Common myeloid progenitor, CD34-positive (primary cell): ENCODE data around the gene TGM3.

Experiments used
- CTCF ChIA-PET: fragments of 350-600 bp; sonication (Branson Sonifier 250); formaldehyde crosslinking; loops from one replicate; lab custom pipeline; 2021; ENCODE audit warnings: antibody characterized with exemption; lab: Charles Lee
- POLR2A ChIA-PET: fragments of 350-600 bp; sonication (Branson Sonifier 250); formaldehyde crosslinking; loops from one replicate; lab custom pipeline; 2021; ENCODE audit warnings: antibody characterized with exemption; lab: Charles Lee
- DNase-seq, 3 donors: peaks; one replicate each; pipeline versions ENCODE4 v3.0.0 to v3.0.0-alpha.2; 2013
- H3K27ac ChIP-seq, 2 experiments: 1 replicate in 1 of 2; 2 replicates in 1 of 2; pipeline ENCODE4 v1.7.0; 2013; ENCODE audit warnings: inconsistent platforms in 2 of 2, low read length in 2 of 2, mild to moderate bottlenecking in 2 of 2, low read depth in 1 of 2, moderate library complexity in 1 of 2; ENCODE audit not compliant: severe bottlenecking in 2 of 2, insufficient read depth in 1 of 2, poor library complexity in 1 of 2
- H3K27me3 ChIP-seq, 5 experiments: replicated peaks in 2 of 5; 1 replicate in 3 of 5; 2 replicates in 2 of 5; pipeline versions ENCODE4 v1.6.1 to v1.7.0; 2013; ENCODE audit warnings: low read length in 4 of 5, mild to moderate bottlenecking in 2 of 5, moderate library complexity in 2 of 5, inconsistent platforms in 1 of 5; ENCODE audit not compliant: insufficient read depth in 5 of 5, control insufficient read depth in 4 of 5
- H3K36me3 ChIP-seq, 4 experiments: 1 replicate in 2 of 4; 2 replicates in 2 of 4; pipeline versions ENCODE4 v1.6.1 to v1.7.0; 2013; ENCODE audit warnings: low read length in 3 of 4, control low read depth in 1 of 4, mild to moderate bottlenecking in 1 of 4; ENCODE audit not compliant: control insufficient read depth in 4 of 4, insufficient read depth in 4 of 4
- H3K4me1 ChIP-seq, 4 experiments: 1 replicate in 3 of 4; 2 replicates in 1 of 4; pipeline versions ENCODE4 v1.6.1 to v1.7.1; 2013; ENCODE audit warnings: low read length in 3 of 4, mild to moderate bottlenecking in 3 of 4, control low read depth in 1 of 4, inconsistent platforms in 1 of 4, moderate library complexity in 1 of 4; ENCODE audit not compliant: control insufficient read depth in 4 of 4, insufficient read depth in 4 of 4; ENCODE audit errors: control extremely low read depth in 1 of 4
- H3K4me3 ChIP-seq, 7 experiments: 1 replicate in 4 of 7; 2 replicates in 3 of 7; pipeline versions ENCODE4 v1.5.1 to v1.7.0; 2013; ENCODE audit warnings: mild to moderate bottlenecking in 7 of 7, low read length in 6 of 7, moderate library complexity in 6 of 7, inconsistent platforms in 2 of 7, low read depth in 2 of 7, control low read depth in 1 of 7; ENCODE audit not compliant: insufficient read depth in 4 of 7, control insufficient read depth in 1 of 7; ENCODE audit errors: extremely low read depth in 1 of 7
- H3K9me3 ChIP-seq, 5 experiments: 1 replicate in 4 of 5; 2 replicates in 1 of 5; pipeline versions ENCODE4 v1.6.1 to v1.7.1; 2013; ENCODE audit warnings: low read length in 4 of 5, mild to moderate bottlenecking in 2 of 5, inconsistent platforms in 1 of 5, low read depth in 1 of 5, moderate library complexity in 1 of 5; ENCODE audit not compliant: control insufficient read depth in 4 of 5, insufficient read depth in 2 of 5; ENCODE audit errors: control extremely low read depth in 1 of 5
- WGBS: methylation state at CpG from one replicate; pipeline ENCODE4 v1.1.5; 2013; ENCODE audit not compliant: insufficient coverage; 5-methylcytosine and 5-hydroxymethylcytosine counted together

Gene TGM3

DNA sequence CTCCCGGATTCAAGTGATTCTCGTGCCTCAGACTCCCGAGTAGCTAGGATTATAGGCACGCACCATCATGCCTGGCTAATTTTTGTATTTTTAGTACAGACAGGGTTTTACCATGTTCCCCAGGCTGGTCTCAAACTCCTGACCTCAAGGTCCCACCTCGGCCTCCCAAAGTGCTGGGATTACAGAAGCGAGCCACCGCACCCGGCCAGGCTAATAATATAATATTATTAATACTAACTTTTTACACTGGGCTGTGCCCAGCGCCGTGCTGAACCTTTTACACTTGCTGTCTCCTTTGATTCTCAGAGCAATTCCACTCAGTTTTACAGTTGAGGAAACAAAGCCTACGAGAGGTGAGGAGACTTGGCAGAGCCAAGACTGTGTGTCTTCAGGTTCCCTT is 2.3 kb upstream of the TGM3 start:
- Histone ChIP-seq H3K4me1 (peaks cover 0 to 27% (median 14%) of the 10 kb centered on the region in 4 experiments), H3K27ac (no peak overlapping the region), H3K9me3 (no peaks in the 10 kb centered on the region), H3K4me3 (no peak overlapping the region), H3K36me3 (no peaks in the 10 kb centered on the region), H3K27me3 (no peaks in the 10 kb centered on the region)
- DNase-seq = no peak
- ChIA-PET CTCF (no interaction called here), POLR2A (no interaction called here)
- 95% methylated on average over 6 of the region's 11 CpGs for WGBS

DNA sequence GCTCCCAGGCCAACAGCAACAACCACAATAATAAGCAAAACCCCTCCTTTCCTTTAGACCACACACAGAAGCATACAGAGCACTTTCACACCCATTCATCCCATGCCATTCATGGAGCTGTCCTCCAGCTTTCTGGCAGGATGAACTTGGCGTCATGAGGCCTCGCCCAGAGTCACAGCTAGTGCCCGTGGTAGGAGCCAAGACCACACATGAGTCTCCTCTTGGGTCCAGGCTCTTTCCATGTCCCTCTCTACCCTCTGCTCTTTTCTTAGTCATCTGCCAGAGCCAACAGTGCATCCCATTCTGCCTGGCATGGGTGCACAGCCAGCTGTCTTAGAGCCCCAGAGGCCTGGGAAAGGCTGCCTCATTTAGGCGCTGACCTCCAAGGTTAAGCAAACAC is 1.8 kb upstream of the TGM3 start:
- Histone ChIP-seq H3K4me3 (no peak overlapping the region), H3K36me3 (no peaks in the 10 kb centered on the region), H3K4me1 (peaks cover 0 to 22% (median 10%) of the 10 kb centered on the region in 4 experiments), H3K9me3 (no peaks in the 10 kb centered on the region), H3K27ac (no peak overlapping the region), H3K27me3 (no peaks in the 10 kb centered on the region)
- 100% methylated on average over 3 of the region's 4 CpGs for WGBS
- ChIA-PET CTCF (no interaction called here), POLR2A (no interaction called here)
- DNase-seq = no peak

DNA sequence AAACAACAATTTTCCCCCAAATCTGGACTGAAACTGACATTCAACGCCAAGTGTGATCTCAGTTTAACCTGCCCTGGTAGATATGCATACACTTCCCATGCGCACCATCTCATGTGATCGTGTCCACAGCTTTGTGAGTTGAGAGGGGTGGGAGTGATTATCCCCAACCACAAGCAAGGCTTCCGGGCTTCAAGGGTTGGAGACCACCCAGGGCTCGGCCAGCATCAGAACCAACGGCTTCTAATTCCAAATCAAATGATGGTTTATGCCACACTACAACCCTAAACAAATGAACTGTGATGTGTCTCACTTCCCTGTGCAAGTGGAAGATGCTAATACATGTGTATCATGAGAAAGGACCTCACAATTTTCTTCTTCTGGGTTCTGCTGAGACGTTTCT is 515 bp upstream of the TGM3 start:
- no peak for DNase-seq
- Histone ChIP-seq H3K36me3 (no peaks in the 10 kb centered on the region), H3K9me3 (no peaks in the 10 kb centered on the region), H3K4me3 (no peak overlapping the region), H3K4me1 (peaks cover 0 to 11% (median 0%) of the 10 kb centered on the region in 4 experiments), H3K27me3 (no peaks in the 10 kb centered on the region), H3K27ac (no peak overlapping the region)
- ChIA-PET CTCF (no interaction called here), POLR2A (no interaction called here)
- 90% methylated on average over 1 of the region's 7 CpGs for WGBS

DNA sequence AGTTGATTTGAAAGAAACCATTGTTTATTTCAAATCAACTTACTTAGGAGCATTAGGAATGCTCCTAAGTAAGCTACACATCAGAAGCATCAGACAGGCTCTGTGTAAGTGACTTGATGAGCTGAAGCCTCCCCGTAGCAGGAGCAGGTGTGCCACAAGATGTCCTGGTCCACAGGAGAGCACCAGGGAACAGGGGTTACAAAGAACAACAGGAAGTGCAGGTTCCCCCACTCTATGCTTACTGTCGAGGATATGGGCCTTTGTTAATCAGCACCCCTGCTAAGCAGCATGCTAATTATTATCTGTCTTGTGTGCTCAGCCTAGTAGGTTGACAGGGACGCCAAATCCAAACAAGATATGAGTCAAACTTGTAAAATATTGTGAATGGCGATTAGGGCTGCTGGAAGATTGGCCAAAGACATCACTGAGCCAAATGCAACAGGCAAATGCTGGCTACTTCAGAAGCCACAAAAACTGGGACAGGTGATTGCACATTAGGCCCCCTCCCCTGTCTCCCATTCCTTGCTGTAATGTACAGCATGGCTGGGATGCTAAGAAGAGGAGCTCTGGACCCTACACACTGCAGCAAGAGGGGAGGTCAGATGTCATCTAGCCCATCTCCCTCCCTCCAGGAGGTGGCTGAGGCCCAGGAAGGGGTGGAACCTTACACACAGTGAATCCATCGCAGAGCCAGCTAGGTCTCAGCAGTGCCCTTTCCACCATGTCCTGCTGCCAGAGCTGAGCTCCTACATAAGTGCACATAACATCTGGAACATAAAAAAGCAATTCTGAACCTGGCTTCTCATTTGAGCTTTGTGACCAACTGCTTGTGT is 939 bp downstream of the TGM3 start:
- Histone ChIP-seq H3K4me3 (no peak overlapping the region), H3K4me1 (peaks cover 0 to 23% (median 2%) of the 10 kb centered on the region in 4 experiments), H3K9me3 (no peaks in the 10 kb centered on the region), H3K27me3 (no peaks in the 10 kb centered on the region), H3K27ac (no peak overlapping the region), H3K36me3 (no peaks in the 10 kb centered on the region)
- POLR2A ChIA-PET = no interaction called here
- CTCF ChIA-PET = interaction anchor here (1.1 to 2.3 kb wide), 2 partner anchors 9 to 18 kb away, joined by 3 to 7 read pairs; no protein-coding TSS in a partner anchor
- 85% methylated on average over 5 of the region's 5 CpGs for WGBS
- no peak for DNase-seq

DNA sequence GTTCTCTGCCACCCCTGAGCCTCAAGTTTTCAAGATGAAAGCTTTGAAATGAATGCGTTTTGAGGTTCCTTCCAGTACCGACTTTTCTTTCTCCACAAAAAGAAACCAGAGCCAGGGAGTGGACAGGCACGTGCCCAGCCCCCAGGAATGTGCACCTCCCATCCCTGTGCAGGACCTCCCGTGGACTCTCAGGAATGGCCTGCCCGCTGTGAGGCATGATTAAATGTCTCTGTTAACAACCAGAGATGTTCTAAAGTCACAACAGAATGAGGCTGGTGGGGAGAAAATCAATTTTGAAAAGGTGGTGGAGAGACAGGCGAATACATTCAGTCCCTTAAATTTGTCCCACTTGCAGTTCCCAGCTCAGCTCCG is 1.5 kb downstream of the TGM3 start:
- Histone ChIP-seq H3K4me3 (no peak overlapping the region), H3K4me1 (peaks cover 0 to 29% (median 2%) of the 10 kb centered on the region in 4 experiments), H3K36me3 (no peaks in the 10 kb centered on the region), H3K27ac (no peak overlapping the region), H3K27me3 (no peaks in the 10 kb centered on the region), H3K9me3 (no peaks in the 10 kb centered on the region)
- CTCF ChIA-PET = interaction anchor here (1.1 to 2.3 kb wide), 2 partner anchors 8 to 17 kb away, joined by 3 to 7 read pairs; no protein-coding TSS in a partner anchor
- WGBS = 81% methylated on average over 6 of the region's 7 CpGs
- DNase-seq = no peak
- POLR2A ChIA-PET = no interaction called here

GRCh38 chr20:2298116-2298515 is 2.3 kb downstream of the TGM3 start:
- DNase-seq = no peak
- ChIA-PET POLR2A (no interaction called here), CTCF (no interaction called here)
- 100% methylated on average over 2 of the region's 2 CpGs for WGBS
- H3K36me3 ChIP-seq = no peaks in the 10 kb centered on the region
- no peaks in the 10 kb centered on the region for H3K27me3 ChIP-seq
- no peak overlapping the region for H3K4me3 ChIP-seq
- peaks cover 0 to 30% (median 2%) of the 10 kb centered on the region in 4 experiments for H3K4me1 ChIP-seq
- H3K27ac ChIP-seq = no peak overlapping the region
- no peaks in the 10 kb centered on the region for H3K9me3 ChIP-seq

- CTCF ChIA-PET = no interaction called here
- WGBS = 100% methylated on average over 5 of the region's 5 CpGs
- POLR2A ChIA-PET = no interaction called here
- DNase-seq = no peak
- H3K36me3 ChIP-seq = no peaks in the 10 kb centered on the region
- H3K9me3 ChIP-seq = no peaks in the 10 kb centered on the region
- no peak overlapping the region for H3K4me3 ChIP-seq
- H3K27ac ChIP-seq = no peak overlapping the region
- no peaks in the 10 kb centered on the region for H3K27me3 ChIP-seq
- peaks cover 0 to 30% (median 2%) of the 10 kb centered on the region in 4 experiments for H3K4me1 ChIP-seq
Observed at GRCh38 chr20:2298701-2299100, 2.9 kb downstream of the TGM3 start.
